HG03520 (cell line): ENCODE results near the gene CHRDL2.

ENCODE experiments used
- ATAC-seq: cut with Tn5 transposase; IDR thresholded peaks from one replicate; pipeline ENCODE4 v1.9.1; 2021; ENCODE audit warnings: mild to moderate bottlenecking, moderate library complexity; ENCODE audit not compliant: unreplicated experiment

CHRDL2 gene

DNA sequence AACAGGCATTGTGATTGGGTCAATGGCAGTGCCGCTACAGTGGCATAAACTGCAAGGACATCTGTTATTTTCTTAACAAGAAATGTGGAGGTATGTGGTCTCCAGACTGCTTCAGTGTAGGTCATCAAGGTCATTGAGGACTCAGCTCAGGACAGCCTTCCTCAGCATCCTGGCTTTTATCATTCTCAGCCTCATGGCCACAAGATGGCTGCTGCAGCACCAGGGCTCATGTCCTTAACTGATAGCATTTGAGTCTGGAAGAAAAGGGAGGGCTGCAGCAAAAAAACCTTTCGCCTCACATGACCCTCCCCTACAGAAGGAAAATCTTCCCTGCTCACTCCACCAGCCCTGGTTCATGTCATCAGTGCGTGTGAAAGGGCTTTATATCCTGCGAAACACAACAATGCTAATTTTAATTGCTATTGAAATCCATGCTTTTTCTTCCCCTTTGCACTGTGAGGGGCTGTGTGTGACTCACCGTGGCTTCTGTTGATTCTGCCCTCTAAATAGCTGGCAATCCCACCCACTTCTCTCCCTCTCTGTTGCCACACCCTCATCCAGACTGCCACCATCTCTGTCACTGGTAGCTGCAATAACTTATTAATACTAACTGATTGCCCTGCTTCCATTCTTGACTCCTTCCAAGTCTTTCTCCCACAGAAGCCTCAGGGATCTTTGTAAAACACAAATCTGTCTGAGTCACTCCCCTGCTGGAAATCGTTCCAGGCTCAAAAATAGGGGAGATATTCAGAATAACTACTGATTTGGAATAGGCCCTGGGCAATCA is 43.8 kb downstream of the CHRDL2 start:
- ATAC-seq = no peak

DNA sequence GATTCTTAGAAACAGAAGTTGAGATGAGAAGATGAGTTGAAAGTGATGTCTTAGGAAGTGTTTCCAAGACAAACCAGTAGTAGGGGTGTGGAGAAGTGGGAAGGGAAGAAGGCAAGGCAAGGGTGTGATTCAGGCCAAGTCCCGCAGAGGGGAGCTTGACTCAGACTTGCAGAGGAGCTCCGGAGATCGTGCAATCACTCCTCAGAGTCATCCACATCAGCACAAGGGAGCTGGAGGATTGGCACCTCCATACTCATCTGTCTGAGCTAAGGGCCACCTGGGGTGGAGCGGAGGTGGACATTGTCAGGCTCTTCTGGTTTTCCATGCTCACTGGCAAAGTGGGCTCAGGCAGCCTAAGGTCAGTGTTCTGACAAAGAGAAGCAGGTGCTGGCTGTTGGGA is 44.4 kb downstream of the CHRDL2 start:
- ATAC-seq = no peak

DNA sequence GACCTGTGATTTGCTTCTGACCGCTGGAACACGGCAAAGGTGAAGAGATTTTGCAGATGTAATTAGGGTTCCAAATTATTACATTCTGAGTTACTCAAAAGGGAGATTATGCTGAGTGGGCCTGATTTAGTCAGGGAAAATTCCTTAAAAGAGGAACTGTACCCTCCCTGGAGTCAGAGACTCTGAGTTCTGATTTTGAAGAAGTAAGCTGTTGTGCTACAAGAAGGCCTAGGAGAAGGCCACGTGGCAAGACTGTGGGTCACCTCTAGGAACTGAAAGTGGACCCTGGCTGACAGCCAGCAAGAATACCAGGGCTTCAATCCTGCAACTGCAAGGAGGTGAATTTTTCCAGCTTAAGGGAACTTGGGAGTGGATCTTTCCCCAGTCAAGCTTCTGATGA is 45.3 kb downstream of the CHRDL2 start:
- ATAC-seq = no peak

DNA sequence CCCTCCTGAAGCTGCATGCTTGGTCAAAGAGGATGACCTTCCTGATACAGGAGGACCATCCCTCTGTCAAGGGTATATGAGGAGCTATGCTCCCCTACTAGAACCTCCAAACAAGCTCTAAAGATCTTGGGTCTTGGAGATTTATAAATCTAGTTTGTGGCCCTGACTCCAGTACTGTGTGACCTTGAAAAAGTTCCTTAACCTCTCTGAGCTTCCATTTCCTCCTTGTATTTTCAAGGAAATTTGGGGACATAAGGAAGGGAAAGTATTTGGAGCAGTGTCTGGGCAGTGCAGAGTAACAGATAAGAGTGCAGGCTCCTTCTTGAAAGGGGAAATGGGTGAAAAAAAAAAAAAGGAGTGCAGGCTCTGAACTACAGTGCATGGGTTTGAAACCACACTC is 45.9 kb downstream of the CHRDL2 start:
- ATAC-seq = no peak

DNA sequence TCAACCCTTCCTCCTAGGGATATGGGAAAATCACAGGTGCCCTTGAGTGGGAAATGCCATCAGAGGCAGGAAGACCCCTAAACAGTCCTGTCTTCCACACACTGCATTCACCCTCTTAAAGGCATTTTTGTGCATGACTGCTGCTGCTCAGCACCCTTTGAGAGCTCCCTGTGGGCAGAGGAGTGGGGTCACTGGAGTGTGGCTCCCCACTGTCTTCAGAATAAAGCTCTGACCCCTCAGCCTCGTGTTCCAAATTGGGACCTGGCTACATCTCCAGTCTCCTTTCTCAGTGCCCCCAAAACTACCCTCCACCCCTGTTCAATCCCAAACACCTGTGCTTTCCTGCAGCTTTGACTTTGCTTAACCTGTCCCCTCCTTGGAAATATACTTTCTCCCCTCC is 46.6 kb downstream of the CHRDL2 start:
- ATAC-seq = no peak

DNA sequence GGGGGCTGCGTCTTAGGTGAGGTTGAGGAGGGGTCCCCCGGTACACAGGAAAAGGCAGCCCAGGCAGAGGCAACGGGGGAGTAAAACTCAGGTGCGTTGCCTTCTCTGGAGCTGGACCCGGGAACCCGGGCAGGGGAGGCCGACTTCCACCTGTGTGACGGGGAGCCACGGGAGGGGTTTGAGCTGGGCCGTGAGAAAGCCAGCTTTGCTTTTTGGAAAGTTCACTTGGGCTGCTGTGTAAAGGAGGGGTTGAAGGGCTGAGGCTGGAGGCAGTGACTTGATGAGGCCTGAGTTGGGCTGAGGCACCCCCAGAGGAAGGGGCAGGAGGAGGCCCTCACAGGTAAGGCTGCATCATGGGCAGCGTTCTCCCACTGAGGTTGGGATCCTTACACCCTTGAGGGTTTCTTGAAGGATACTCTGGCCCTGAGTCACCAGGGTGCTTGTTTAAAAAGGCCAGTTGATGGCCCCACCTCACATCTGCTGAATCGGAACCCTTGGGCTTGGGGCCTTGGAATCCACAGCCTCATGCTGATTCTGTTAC is 47.2 kb downstream of the CHRDL2 start:
- no peak for ATAC-seq

DNA sequence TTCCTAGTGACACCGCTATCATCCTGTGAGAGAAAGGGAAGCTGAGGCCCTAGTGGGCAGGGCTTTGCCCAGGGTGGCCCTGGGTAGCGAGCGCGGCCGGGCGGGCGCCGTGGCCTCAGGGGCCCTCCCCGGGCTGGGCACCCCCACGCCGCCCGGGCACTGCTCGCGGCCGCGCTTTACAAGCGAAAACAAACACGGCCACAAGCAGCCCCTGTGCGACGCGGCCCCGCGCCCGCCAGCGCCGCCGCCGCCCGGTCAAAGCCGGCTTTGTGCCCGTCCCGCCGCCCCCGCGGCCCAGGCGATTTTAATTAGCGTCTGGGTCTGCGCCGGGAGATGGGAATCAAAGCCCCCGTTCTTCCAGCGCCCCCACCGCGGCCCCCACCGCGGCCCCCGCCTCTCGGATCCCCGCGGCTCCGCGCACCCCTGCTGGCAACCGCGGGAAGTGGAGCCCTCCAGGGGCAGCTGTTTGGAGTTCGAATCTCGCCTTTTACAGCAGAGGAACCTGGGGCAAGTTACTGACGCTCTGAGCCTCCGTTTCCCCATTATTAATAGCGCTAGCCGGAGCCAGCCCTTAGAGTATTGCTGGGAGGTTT is 47.9 kb downstream of the CHRDL2 start:
- ATAC-seq = no peak

DNA sequence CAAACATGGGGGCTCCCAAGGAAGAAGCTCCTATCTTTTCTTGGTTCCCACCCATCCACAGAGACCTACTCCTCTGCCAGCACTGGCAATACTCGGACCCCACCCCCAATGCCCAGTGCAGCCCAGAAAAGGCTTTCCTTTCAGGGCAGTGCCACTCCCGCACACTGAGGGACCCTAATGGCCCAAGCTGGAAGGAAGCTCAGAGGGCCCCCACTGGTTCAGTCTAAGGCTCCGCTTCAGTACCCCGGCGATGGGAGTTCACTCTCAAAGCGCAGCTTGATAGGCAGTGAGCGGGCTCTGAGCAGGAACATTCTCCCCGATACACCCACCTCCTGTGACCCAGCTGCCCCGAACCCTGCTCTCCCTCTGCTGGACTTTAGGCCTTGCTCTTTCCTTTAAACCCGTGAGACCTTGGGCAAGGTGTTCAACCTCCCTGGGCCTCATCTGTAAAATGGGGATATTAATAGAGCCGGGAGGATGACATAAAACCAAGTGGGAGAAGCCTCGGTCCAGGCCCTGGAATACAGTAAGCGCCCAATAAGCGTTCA is 48.4 kb downstream of the CHRDL2 start:
- no peak for ATAC-seq

DNA sequence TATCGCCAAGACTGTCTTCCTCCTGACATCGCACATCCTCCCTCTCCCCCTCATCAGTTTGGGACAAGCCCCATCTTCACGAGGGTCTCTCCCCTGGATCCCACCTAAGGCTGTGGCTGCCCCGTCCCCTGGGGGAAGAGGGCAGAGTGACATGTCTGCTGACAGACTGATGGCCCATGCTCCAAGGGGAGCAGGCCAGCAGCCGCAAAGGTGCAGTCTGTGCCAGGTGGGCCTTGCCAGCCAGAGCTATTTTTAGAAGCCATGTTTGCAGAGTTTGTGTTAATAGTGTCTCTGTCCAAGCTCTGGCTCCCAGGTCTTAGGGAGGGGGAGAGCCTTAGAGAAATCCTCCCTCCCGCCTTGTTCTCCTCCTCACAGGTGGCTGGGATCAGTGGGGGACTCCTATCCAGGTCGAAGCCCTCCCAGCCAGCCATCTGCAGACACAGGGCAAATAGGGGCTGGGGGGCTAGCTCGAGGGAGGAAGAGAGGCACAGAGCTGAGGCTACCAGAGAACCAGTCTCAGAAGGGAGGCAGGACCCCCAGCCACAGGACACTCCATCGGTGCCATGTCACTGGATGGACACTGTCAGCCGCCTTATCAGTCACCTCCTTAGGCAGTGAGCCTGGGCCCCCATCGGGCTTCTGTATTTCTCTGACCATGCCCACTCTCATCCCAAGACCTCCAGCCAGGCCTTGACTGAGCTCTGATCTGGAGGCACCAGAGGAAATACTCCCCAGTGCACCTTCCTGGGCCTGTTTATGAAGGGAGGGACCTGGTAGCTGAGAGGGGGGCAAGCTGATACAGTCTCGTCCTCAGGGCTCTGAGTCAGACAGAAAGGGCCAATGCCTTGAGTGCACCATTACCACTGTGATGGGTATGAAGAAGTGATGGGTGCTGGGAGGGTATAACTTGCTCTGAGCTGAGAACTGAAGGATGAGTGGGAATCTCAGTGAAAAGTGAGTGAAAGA is 49.3 kb downstream of the CHRDL2 start:
- no peak for ATAC-seq

DNA sequence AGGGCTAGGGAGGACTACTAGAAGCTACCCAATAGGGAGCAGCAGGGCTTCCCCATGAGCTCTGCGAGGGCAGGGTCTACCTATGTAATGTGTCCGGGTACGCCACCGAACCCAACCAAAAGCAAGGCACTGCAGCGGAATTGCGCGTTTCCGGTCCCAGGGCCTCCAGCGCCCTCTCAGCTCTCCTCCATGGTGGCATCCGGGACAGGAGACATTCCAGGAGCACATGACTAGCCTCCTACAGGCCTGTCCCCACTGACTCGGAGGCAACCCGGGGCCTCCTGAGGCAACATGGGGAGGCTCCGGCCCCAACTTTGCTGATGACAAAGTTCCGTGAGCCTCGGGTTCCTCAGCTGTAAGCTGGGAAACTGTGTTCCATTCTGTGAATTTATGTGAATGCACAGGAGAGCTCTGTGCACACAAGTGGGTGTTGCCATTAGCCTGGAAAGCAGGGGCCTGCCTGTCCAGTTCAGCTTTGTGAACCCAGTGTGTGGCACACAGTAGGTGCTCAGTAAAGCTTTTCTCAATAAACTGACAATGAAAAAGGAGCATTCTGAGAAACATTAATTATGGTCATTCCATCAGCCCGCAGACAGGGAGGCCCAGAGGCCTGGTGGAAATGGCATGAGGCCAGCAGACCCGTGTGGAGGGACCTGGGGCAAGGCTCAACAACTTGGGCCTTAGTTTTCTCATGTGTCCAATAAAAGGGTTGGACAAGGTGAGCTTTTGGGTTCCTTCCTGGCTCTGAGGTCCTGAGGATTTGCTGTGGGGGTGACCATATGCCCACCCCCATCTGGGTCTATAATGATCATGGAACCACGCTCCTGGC is 50.3 kb downstream of the CHRDL2 start:
- ATAC-seq = no peak

DNA sequence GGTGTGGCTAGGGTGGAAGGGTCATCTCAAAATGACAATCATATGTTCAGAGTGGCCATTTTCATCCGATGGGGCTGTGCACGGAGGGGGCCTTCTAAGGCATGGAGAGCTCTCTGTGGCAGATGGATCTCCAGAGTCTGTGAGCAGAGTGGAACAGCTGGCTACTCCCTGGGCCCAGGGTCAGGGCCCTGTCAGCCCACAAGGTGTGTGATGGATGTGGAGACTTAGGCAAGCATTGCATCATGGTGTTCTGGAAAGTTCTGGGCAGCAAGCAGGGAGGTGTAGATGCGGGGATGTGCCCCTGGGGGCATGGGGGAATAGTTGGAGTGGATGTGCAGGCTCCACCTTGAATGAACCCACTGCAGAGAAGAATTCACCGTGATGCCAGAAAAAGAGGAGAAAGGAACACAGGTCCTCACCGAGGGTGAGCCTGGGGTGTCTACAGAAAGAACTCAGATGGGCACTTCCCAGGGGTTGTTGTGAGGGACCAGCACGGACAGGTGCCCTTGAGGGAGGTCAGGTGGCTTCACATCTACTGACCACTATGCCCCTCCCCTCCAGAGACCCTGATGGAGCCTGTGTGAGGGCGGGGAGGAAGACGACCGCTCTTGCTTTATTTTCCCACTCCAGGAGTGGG is 51.1 kb downstream of the CHRDL2 start:
- no peak for ATAC-seq

DNA sequence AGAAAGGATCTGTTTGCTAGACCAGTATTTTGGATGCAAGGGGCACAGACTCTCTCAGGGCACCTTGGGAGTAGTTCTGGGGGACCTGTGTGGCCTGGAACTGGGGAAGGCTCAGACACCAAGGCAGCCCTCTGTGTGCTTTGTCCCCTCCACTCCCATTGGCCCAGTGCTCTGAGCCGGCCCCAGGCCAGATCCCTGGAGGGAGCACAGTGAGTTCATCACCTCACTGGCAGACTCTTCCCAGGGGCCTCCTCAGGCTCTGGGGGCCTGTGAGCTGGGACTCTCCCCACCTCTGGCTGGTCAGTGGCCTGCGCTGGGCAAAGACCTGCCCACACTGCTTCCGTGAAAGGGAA is 51.7 kb downstream of the CHRDL2 start:
- no peak for ATAC-seq

DNA sequence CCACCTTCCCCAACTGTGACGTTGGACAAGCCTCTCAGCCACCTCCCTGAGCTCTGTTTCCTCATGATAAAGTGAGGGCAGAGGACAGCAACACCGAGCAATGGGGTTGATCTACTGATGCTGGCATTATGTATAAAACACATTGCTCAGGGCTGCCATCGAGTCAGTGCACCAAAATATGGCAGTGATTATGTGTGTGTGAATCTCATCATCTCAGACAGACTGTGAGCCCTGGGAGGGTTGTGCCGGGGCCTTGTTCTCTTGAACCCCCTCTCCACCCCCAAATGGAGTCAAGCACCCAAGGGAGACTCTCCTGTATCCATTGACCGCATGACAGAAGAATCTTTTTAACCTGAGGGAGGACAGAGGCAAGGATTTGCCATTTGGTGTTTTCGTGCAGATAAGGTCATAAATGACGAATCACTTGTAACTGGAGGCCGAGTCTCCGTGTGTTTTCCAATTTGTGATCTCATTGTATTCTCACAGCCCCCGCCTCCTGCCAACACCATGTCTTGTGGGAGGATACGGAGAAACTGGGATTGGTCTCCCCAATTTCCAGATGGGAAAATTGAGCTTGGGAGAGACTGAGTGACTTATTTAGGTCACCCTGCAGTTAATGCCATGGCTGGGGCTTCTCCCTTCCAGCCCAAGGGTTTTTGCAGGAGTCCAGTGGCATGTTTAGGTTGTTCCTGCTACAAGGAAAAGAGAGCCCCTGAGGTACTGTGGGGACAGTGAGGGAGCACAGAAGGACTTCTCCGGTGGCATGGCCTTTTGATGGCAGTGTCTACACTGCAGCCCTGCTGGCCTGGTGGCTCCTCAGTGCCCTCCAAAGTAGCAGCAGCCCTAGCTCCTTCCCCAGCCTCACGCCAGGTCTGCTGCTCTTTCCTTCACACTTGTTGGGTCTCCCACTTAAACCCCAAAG is 52.4 kb downstream of the CHRDL2 start:
- no peak for ATAC-seq

DNA sequence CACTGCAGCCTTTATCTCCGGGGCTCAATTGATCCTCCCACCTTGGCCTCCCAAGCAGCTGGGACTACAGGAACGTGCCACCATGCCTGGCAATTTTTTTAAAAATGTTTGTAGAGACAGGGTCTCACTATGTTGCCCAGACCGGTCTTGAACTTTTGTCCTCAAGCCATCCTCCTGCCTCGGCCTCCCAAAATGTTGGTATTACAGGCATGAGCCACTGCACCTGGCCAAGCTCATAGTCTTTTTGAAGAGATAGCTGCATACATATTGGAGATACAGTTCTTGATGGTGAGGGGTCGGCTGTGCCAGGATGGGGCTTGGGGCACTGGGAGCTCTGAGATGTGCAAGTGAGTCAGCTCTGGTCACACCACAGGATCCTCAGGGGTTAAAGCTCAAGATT is 53.2 kb downstream of the CHRDL2 start:
- no peak for ATAC-seq

DNA sequence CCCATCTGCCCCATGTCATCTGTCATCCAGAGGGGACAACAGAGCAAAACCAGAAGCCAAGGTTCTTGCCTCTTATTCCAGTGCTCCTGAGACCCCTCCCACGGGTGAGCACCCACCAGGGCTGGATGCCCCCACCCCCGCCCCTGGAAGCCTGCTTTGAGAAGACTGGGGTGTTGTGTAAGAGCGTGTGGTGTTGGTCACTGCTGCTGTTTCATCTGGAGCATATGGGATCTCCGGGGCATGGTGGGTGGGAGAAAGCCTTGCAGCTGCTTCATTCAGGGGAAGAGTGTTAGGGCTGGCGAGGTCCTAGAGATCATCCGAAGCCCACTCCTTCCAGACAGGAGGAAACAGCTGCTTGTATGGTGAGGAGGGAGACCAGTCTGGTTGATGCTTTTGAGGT is 54.1 kb downstream of the CHRDL2 start:
- ATAC-seq = no peak

DNA sequence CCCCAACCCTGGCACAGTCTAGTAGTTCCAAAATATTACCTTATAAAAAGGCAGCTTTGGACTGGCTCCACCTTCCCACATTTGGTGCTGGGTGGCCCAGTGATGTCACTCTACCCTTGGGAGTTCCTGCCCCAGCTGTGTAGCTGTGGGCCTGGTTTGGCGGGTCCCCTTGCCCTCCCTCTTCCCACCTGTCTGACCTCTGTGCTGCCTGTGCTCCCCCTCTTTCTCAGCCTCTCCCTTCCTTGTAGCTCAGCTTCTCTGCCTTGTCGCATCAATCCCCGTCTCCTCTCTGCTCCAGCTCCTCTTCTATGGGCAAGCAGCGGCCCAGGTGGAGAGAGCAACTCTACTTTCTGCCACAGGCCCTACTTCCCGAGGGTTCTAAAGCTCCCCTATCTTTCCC is 54.6 kb downstream of the CHRDL2 start:
- ATAC-seq = no peak

DNA sequence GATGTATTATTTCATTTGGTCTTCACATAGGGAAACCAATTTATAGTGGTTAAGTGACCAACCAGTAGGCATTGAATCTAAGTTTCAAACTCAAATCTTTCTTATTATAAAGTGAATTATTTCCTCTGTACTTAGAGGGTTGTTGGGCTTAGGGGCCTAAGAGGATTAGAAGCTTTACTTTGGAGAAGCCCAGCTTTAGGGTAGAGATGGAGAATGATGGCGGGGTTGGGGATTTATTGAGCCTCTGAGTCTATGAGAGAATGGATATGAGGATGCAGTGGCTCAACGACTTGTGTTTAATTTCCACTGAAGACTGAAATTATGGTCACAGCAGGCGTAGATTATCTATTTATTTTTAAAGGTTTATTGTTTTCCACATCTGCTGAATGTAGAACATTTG is 55.5 kb downstream of the CHRDL2 start:
- no peak for ATAC-seq

DNA sequence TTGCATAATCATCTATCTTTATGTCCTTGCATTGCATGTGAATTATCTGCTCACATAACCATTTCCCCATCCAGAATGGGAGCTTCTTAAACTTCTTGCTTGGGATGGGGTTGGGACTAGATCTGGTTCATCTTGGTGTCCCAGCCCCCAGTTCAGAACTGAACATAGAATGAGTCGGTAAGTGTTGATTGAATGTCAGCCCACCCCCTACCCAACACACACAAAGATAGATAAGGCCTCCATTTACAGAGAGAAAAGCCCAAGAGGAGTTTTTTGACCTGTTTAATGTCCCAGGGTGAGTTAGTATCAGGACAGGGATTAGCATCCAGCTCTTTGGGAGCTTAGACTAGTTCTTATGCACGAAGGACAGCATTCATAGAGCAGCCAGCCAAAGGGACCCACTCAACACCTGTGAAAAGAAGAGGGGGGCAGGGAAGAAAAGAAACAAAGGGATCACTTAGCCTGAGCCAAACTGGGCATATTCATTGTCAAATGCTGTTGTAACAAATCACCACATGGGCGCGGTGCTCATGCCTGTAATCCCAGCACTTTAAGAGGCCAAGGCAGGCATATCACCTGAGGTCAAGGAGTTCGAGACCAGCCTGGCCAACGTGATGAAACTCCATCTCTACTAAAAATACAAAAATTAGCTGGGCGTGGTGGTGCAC is 57.4 kb downstream of the CHRDL2 start:
- no peak for ATAC-seq
